Measurements from ENCODE around the gene CELF1. TPM values are rescaled to one million over a fixed set of nuclear protein-coding genes. Genes with fewer than 3 reads are reported as not detected.

Gene CELF1
- polyA plus RNA-seq, 1 donor (not counting 4 experiments of a cell fraction or from before 2014, with no cell fraction given): 110 TPM

- Histone ChIP-seq H3K36me3 (ENCODE audit: control insufficient read depth in 2 of 2, extremely low read depth in 1 of 2, insufficient read depth in 2 of 2, low read length in 2 of 2) (peaks cover 40 to 53% of the 10 kb centered on the region in 2 experiments), H2AFZ (ENCODE audit: control insufficient read depth, low read length) (no peak overlapping the region), H3K4me2 (ENCODE audit: control insufficient read depth, extremely low read depth, insufficient read depth, low read depth, low read length) (peak overlapping the region; percentile 7), H3K9me1 (ENCODE audit: control insufficient read depth, extremely low read depth, insufficient read depth, low read length) (no peaks in the 10 kb centered on the region), H3K27ac (ENCODE audit: control insufficient read depth, insufficient read depth, low read length) (peak overlapping the region; percentile 67), H3K79me2 (ENCODE audit: control insufficient read depth, insufficient read depth, low read length) (peaks cover 21% of the 10 kb centered on the region), H3K4me1 (ENCODE audit: control insufficient read depth, extremely low read depth, insufficient read depth, low read length) (peaks cover 25% of the 10 kb centered on the region), H3K9ac (ENCODE audit: control insufficient read depth, extremely low read depth, insufficient read depth, low read length) (no peak overlapping the region), H3K4me3 (ENCODE audit: control insufficient read depth in 2 of 3, extremely low read depth in 1 of 3, insufficient read depth in 2 of 3, low read depth in 1 of 3, low read length in 3 of 3) (no peak overlapping the region), H4K20me1 (ENCODE audit: control insufficient read depth, extremely low read depth, insufficient read depth, low read length) (peaks cover 9% of the 10 kb centered on the region), H3K27me3 (ENCODE audit: control insufficient read depth, extremely low read depth, insufficient read depth, low read length) (no peaks in the 10 kb centered on the region), H3K9me3 (ENCODE audit: control insufficient read depth, low read depth, low read length) (no peaks in the 10 kb centered on the region)
- DNase-seq (ENCODE audit: low read depth, low spot score): peak; percentile 52
- dilution Hi-C loops (cut with MboI; ENCODE audit: extremely low pct_ligation_motif_present, low sequenced_read_pairs): no loop called here
- TF ChIP-seq EZH2 (IDR thresholded peaks at IDR 0.05; ENCODE audit: low read length): no peak
- no peak for TF ChIP-seq CTCF (optimal IDR thresholded peaks at IDR 0.05 in 1 of 3, IDR thresholded peaks at IDR 0.05 in 1 of 3, conservative IDR thresholded peaks at IDR 0.05 in 1 of 3; ENCODE audit: extremely low read depth in 1 of 3, insufficient read depth in 2 of 3, low read length in 3 of 3)
- FAIRE-seq: peak; percentile 99
Observed at GRCh38 chr11:47477323-47477722, 75.6 kb downstream of the CELF1 start.

GRCh38 chr11:47470671-47471070 is 82.3 kb downstream of the CELF1 start:
- peaks cover 17% of the 10 kb centered on the region for H4K20me1 ChIP-seq (ENCODE audit: control insufficient read depth, extremely low read depth, insufficient read depth, low read length)
- DNase-seq (ENCODE audit: low read depth, low spot score): no peak
- dilution Hi-C loops (cut with MboI; ENCODE audit: extremely low pct_ligation_motif_present, low sequenced_read_pairs): no loop called here
- peaks cover 57% of the 10 kb centered on the region for H3K79me2 ChIP-seq (ENCODE audit: control insufficient read depth, insufficient read depth, low read length)
- H3K27me3 ChIP-seq (ENCODE audit: control insufficient read depth, extremely low read depth, insufficient read depth, low read length): no peaks in the 10 kb centered on the region
- H3K9me1 ChIP-seq (ENCODE audit: control insufficient read depth, extremely low read depth, insufficient read depth, low read length): no peaks in the 10 kb centered on the region
- FAIRE-seq: no peak
- H3K27ac ChIP-seq (ENCODE audit: control insufficient read depth, insufficient read depth, low read length): no peak overlapping the region
- peaks cover 55 to 78% of the 10 kb centered on the region in 2 experiments for H3K36me3 ChIP-seq (ENCODE audit: control insufficient read depth in 2 of 2, extremely low read depth in 1 of 2, insufficient read depth in 2 of 2, low read length in 2 of 2)
- no peak for TF ChIP-seq EZH2 (IDR thresholded peaks at IDR 0.05; ENCODE audit: low read length)
- TF ChIP-seq CTCF (optimal IDR thresholded peaks at IDR 0.05 in 1 of 3, IDR thresholded peaks at IDR 0.05 in 1 of 3, conservative IDR thresholded peaks at IDR 0.05 in 1 of 3; ENCODE audit: extremely low read depth in 1 of 3, insufficient read depth in 2 of 3, low read length in 3 of 3): no peak
- no peak overlapping the region for H2AFZ ChIP-seq (ENCODE audit: control insufficient read depth, low read length)
- H3K4me2 ChIP-seq (ENCODE audit: control insufficient read depth, extremely low read depth, insufficient read depth, low read depth, low read length): no peak overlapping the region
- no peaks in the 10 kb centered on the region for H3K9me3 ChIP-seq (ENCODE audit: control insufficient read depth, low read depth, low read length)
- H3K4me1 ChIP-seq (ENCODE audit: control insufficient read depth, extremely low read depth, insufficient read depth, low read length): no peaks in the 10 kb centered on the region
- H3K9ac ChIP-seq (ENCODE audit: control insufficient read depth, extremely low read depth, insufficient read depth, low read length): no peak overlapping the region
- no peak overlapping the region for H3K4me3 ChIP-seq (ENCODE audit: control insufficient read depth in 2 of 3, extremely low read depth in 1 of 3, insufficient read depth in 2 of 3, low read depth in 1 of 3, low read length in 3 of 3)

Measured in keratinocyte (primary cell).